ENCODE measurements around the gene RNF149. TPM values are rescaled to one million over a fixed set of nuclear protein-coding genes. Genes with fewer than 3 reads are reported as not detected.
"Not testable (repeated sequence)": the region's sequence is repeated elsewhere in the genome, so short reads cannot be mapped to it uniquely, and the experiment has no call there.

The RNF149 gene
- total RNA-seq, 2 experiments from 2014 or later, result 139 to 150 TPM

- no peak overlapping the region for H3K27ac ChIP-seq (ENCODE audit: low read depth in 1 of 2, low read length in 2 of 2)
- Mint-ChIP-seq H3K4me1 (ENCODE audit: low read depth) (peaks cover 34% of the 10 kb centered on the region), H3K27me3 (no peaks in the 10 kb centered on the region), H3K27ac (peak overlapping the region; percentile 47), H3K4me3 (peak overlapping the region; percentile 62), H3K36me3 (ENCODE audit: low read depth) (peaks cover 18% of the 10 kb centered on the region), H3K9me3 (no peaks in the 10 kb centered on the region)
- H3K4me1 ChIP-seq (ENCODE audit: insufficient read depth, low read length), result peaks cover 27% of the 10 kb centered on the region
- ATAC-seq (ENCODE audit: poor library complexity) (no peak), DNase-seq (no peak)
- ChIA-PET POLR2A (no interaction called here), CTCF (no interaction called here)
- peaks cover 2% of the 10 kb centered on the region for H3K36me3 ChIP-seq (ENCODE audit: insufficient read depth, low read length)
- intact Hi-C loops (cut with DNase I, micrococcal nuclease), result loop anchor here (5.0 kb wide), 4 partner anchors 137 to 688 kb away; partner anchors contain the start of genes RPL31 (in 2 of the 2), CREG2 (in 1 of the 2), MAP4K4 (in 1 of the 2) and PDCL3 (in 1 of the 2)
- no peaks in the 10 kb centered on the region for H3K9me3 ChIP-seq (ENCODE audit: control insufficient read depth in 1 of 2, insufficient read depth in 1 of 2, low read length in 2 of 2)
- no peaks in the 10 kb centered on the region for H3K27me3 ChIP-seq (ENCODE audit: control insufficient read depth in 1 of 2, insufficient read depth in 2 of 2, low read length in 2 of 2)
- TF ChIP-seq CTCF (IDR thresholded peaks at IDR 0.05), result no peak
- H3K4me3 ChIP-seq (ENCODE audit: low read length), result no peak overlapping the region
These were observed 58.7 kb downstream of the RNF149 start for GRCh38 chr2:101249826-101250225.

- H3K9me3 Mint-ChIP-seq; POLR2A ChIA-PET; DNase-seq; H3K27ac ChIP-seq (ENCODE audit: low read depth in 1 of 2, low read length in 2 of 2); ATAC-seq (ENCODE audit: poor library complexity); CTCF ChIA-PET; H3K27me3 ChIP-seq (ENCODE audit: control insufficient read depth in 1 of 2, insufficient read depth in 2 of 2, low read length in 2 of 2); H3K27ac Mint-ChIP-seq; H3K27me3 Mint-ChIP-seq; H3K9me3 ChIP-seq (ENCODE audit: control insufficient read depth in 1 of 2, insufficient read depth in 1 of 2, low read length in 2 of 2); H3K4me3 ChIP-seq (ENCODE audit: low read length); H3K36me3 ChIP-seq (ENCODE audit: insufficient read depth, low read length); H3K4me3 Mint-ChIP-seq; intact Hi-C loops (cut with DNase I, micrococcal nuclease): not testable (repeated sequence)
- H3K4me1 ChIP-seq (ENCODE audit: insufficient read depth, low read length), result peaks cover 16% of the 10 kb centered on the region
- peaks cover 12% of the 10 kb centered on the region for H3K36me3 Mint-ChIP-seq (ENCODE audit: low read depth)
- peaks cover 23% of the 10 kb centered on the region for H3K4me1 Mint-ChIP-seq (ENCODE audit: low read depth)
These were observed 59.7 kb downstream of the RNF149 start for GRCh38 chr2:101248756-101249155.

- H3K36me3 ChIP-seq (ENCODE audit: insufficient read depth, low read length); DNase-seq; H3K27ac Mint-ChIP-seq; POLR2A ChIA-PET; H3K9me3 Mint-ChIP-seq; H3K27ac ChIP-seq (ENCODE audit: low read depth in 1 of 2, low read length in 2 of 2); H3K4me3 ChIP-seq (ENCODE audit: low read length); H3K27me3 Mint-ChIP-seq; ATAC-seq (ENCODE audit: poor library complexity); H3K4me1 ChIP-seq (ENCODE audit: insufficient read depth, low read length); H3K27me3 ChIP-seq (ENCODE audit: control insufficient read depth in 1 of 2, insufficient read depth in 2 of 2, low read length in 2 of 2); H3K4me1 Mint-ChIP-seq (ENCODE audit: low read depth); H3K4me3 Mint-ChIP-seq; intact Hi-C loops (cut with DNase I, micrococcal nuclease); H3K9me3 ChIP-seq (ENCODE audit: control insufficient read depth in 1 of 2, insufficient read depth in 1 of 2, low read length in 2 of 2); H3K36me3 Mint-ChIP-seq (ENCODE audit: low read depth): not testable (repeated sequence)
- CTCF ChIA-PET, result interaction anchor here (1.2 kb wide), 1 partner anchor 29 kb away, joined by 3 read pairs; no protein-coding TSS in a partner anchor
These were observed 63.0 kb downstream of the RNF149 start for GRCh38 chr2:101245468-101245867.

- POLR2A ChIA-PET; H3K27ac Mint-ChIP-seq; H3K36me3 Mint-ChIP-seq (ENCODE audit: low read depth); H3K27me3 Mint-ChIP-seq; DNase-seq; H3K9me3 ChIP-seq (ENCODE audit: control insufficient read depth in 1 of 2, insufficient read depth in 1 of 2, low read length in 2 of 2); H3K4me1 ChIP-seq (ENCODE audit: insufficient read depth, low read length); ATAC-seq (ENCODE audit: poor library complexity); H3K4me1 Mint-ChIP-seq (ENCODE audit: low read depth); H3K36me3 ChIP-seq (ENCODE audit: insufficient read depth, low read length); H3K27me3 ChIP-seq (ENCODE audit: control insufficient read depth in 1 of 2, insufficient read depth in 2 of 2, low read length in 2 of 2); H3K4me3 Mint-ChIP-seq; H3K9me3 Mint-ChIP-seq; intact Hi-C loops (cut with DNase I, micrococcal nuclease); H3K4me3 ChIP-seq (ENCODE audit: low read length); H3K27ac ChIP-seq (ENCODE audit: low read depth in 1 of 2, low read length in 2 of 2): not testable (repeated sequence)
- CTCF ChIA-PET, result interaction anchor here (1.2 kb wide), 1 partner anchor 29 kb away, joined by 3 read pairs; no protein-coding TSS in a partner anchor
These were observed 63.6 kb downstream of the RNF149 start for GRCh38 chr2:101244899-101245298.

- ATAC-seq (ENCODE audit: poor library complexity); H3K27me3 Mint-ChIP-seq; intact Hi-C loops (cut with DNase I, micrococcal nuclease); DNase-seq; H3K4me1 ChIP-seq (ENCODE audit: insufficient read depth, low read length); H3K27ac ChIP-seq (ENCODE audit: low read depth in 1 of 2, low read length in 2 of 2); H3K9me3 Mint-ChIP-seq; H3K27ac Mint-ChIP-seq; H3K4me1 Mint-ChIP-seq (ENCODE audit: low read depth); H3K27me3 ChIP-seq (ENCODE audit: control insufficient read depth in 1 of 2, insufficient read depth in 2 of 2, low read length in 2 of 2); POLR2A ChIA-PET; H3K9me3 ChIP-seq (ENCODE audit: control insufficient read depth in 1 of 2, insufficient read depth in 1 of 2, low read length in 2 of 2); H3K4me3 Mint-ChIP-seq; H3K36me3 Mint-ChIP-seq (ENCODE audit: low read depth); H3K36me3 ChIP-seq (ENCODE audit: insufficient read depth, low read length); H3K4me3 ChIP-seq (ENCODE audit: low read length): not testable (repeated sequence)
- CTCF ChIA-PET, result interaction anchor here (1.2 kb wide), 1 partner anchor 30 kb away, joined by 3 read pairs; no protein-coding TSS in a partner anchor
These were observed 64.1 kb downstream of the RNF149 start for GRCh38 chr2:101244373-101244772.
